Measurements from ENCODE around the gene ZP1.

- TF ChIP-seq FOXP2 (optimal IDR thresholded peaks at IDR 0.05; ENCODE audit: borderline replicate concordance, extremely low read depth, extremely low read length, insufficient read depth): no peak
- TF ChIP-seq POLR2AphosphoS5 (IDR thresholded peaks at IDR 0.05; ENCODE audit: low read depth, low read length): no peak
- no peak for TF ChIP-seq TAF1 (IDR thresholded peaks at IDR 0.05; ENCODE audit: borderline replicate concordance, insufficient read depth, low read length)
- no peak for TF ChIP-seq REST (IDR thresholded peaks at IDR 0.05; ENCODE audit: insufficient read depth in 1 of 2, low read depth in 2 of 2, low read length in 2 of 2)
- TF ChIP-seq SIN3A (IDR thresholded peaks at IDR 0.05; ENCODE audit: borderline replicate concordance, insufficient read depth, low read length): no peak
These were observed 52.6 kb downstream of the ZP1 start for GRCh38 chr11:60919956-60920355.

Data from PFSK-1 (cell line).